Uterus (tissue), 4 donors: Measurements from ENCODE around the gene IQCK. TPM values are rescaled to one million over a fixed set of nuclear protein-coding genes. Genes with fewer than 3 reads are reported as not detected.

Source experiments
- DNase-seq, 2 donors: peaks; one replicate each; pipeline ENCODE4 v3.0.0-alpha.2; 2019 to 2020
- H3K27ac ChIP-seq, 2 donors: fragments of 200-600 bp; sonication (generic); 1 replicate in 1 of 2; 2 replicates in 1 of 2; pipeline ENCODE4 v1.5.1; 2016 to 2018
- H3K27me3 ChIP-seq, 2 donors: fragments of 200-600 bp; sonication (generic); one replicate each; pipeline ENCODE4 v1.5.1; 2018 to 2019; ENCODE audit warnings: control low read depth in 1 of 2
- H3K36me3 ChIP-seq, 2 donors: fragments of 200-600 bp; sonication (generic); one replicate each; pipeline ENCODE4 v1.5.1; 2019; ENCODE audit warnings: control low read depth in 1 of 2
- H3K4me1 ChIP-seq, 2 donors: fragments of 200-600 bp; sonication (generic); one replicate each; pipeline ENCODE4 v1.5.1; 2018 to 2019; ENCODE audit warnings: control low read depth in 1 of 2
- H3K4me3 ChIP-seq, 2 donors: fragments of 200-600 bp; sonication (generic); 1 replicate in 1 of 2; 2 replicates in 1 of 2; pipeline ENCODE4 v1.5.1; 2018 to 2019; ENCODE audit warnings: mild to moderate bottlenecking in 1 of 2
- H3K9me3 ChIP-seq, 2 donors: fragments of 200-600 bp; sonication (generic); one replicate each; pipeline ENCODE4 v1.5.1; 2019; ENCODE audit warnings: control low read depth in 1 of 2
- CTCF ChIP-seq, 4 experiments: fragments of 200-600 bp in 2 of 4; fragments of 450-650 bp in 2 of 4; sonication (generic) in 2 of 4; IDR thresholded peaks; one replicate each; pipeline ENCODE4 v1.5.1; 2016 to 2019; ENCODE audit warnings: antibody characterized with exemption in 4 of 4, mild to moderate bottlenecking in 2 of 4, moderate library complexity in 1 of 4
- POLR2A ChIP-seq, 2 donors: fragments of 450-650 bp; IDR thresholded peaks; one replicate each; pipeline ENCODE4 v1.6.1; 2016; ENCODE audit warnings: antibody characterized with exemption in 2 of 2, mild to moderate bottlenecking in 1 of 2, moderate library complexity in 1 of 2
- intact Hi-C: fragments of 100-400 bp; cut with DNase I; formaldehyde crosslinking; loops from one replicate; pipeline ENCODE4 v1.15.1; 2023; ENCODE audit warnings: low total_unique reads
- total RNA-seq, 4 donors: library from RNA; depleted of rRNA in 3 of 4; stranded (reverse); fragments of >200 nt in 3 of 4; gene quantifications; one replicate each; pipeline versions ENCODE4 v1.1.0 to v1.2.4, GENCODE V29; 2014 to 2023
- donor health status: DM: yes; HTN: yes; CAD: no.

Gene IQCK
- total RNA-seq, 4 donors from 2014 or later = 14.7 to 27.2 (median 21.1) TPM

- intact Hi-C loops = no loop called here
- no peak overlapping the region for H3K27ac ChIP-seq
- no peaks in the 10 kb centered on the region for H3K36me3 ChIP-seq
- no peak for DNase-seq
- no peak overlapping the region for H3K4me3 ChIP-seq
- no peaks in the 10 kb centered on the region for H3K9me3 ChIP-seq
- TF ChIP-seq CTCF (IDR thresholded peaks at IDR 0.05) = no peak
- TF ChIP-seq POLR2A (IDR thresholded peaks at IDR 0.05) = no peak
- H3K27me3 ChIP-seq = no peaks in the 10 kb centered on the region
- no peaks in the 10 kb centered on the region for H3K4me1 ChIP-seq
Measured at GRCh38 chr16:19709381-19710136, 8.5 kb upstream of the IQCK start.

- H3K4me3 ChIP-seq = no peak overlapping the region
- no peaks in the 10 kb centered on the region for H3K36me3 ChIP-seq
- TF ChIP-seq POLR2A (IDR thresholded peaks at IDR 0.05) (no peak), CTCF (IDR thresholded peaks at IDR 0.05) (no peak)
- no peaks in the 10 kb centered on the region for H3K4me1 ChIP-seq
- no peak for DNase-seq
- H3K27ac ChIP-seq = no peak overlapping the region
- no peaks in the 10 kb centered on the region for H3K9me3 ChIP-seq
- no peaks in the 10 kb centered on the region for H3K27me3 ChIP-seq
- intact Hi-C loops = no loop called here
Measured at GRCh38 chr16:19710191-19710908, 7.7 kb upstream of the IQCK start.

- no peaks in the 10 kb centered on the region for H3K27me3 ChIP-seq
- H3K4me1 ChIP-seq = no peaks in the 10 kb centered on the region
- no peaks in the 10 kb centered on the region for H3K36me3 ChIP-seq
- TF ChIP-seq POLR2A (IDR thresholded peaks at IDR 0.05) (no peak), CTCF (IDR thresholded peaks at IDR 0.05) (no peak)
- no peak overlapping the region for H3K4me3 ChIP-seq
- intact Hi-C loops = no loop called here
- no peaks in the 10 kb centered on the region for H3K9me3 ChIP-seq
- no peak overlapping the region for H3K27ac ChIP-seq
- no peak for DNase-seq
Measured at GRCh38 chr16:19710991-19711545, 7.0 kb upstream of the IQCK start.

- no peak for DNase-seq
- no peak for TF ChIP-seq CTCF (IDR thresholded peaks at IDR 0.05)
- no peak for TF ChIP-seq POLR2A (IDR thresholded peaks at IDR 0.05)
- Histone ChIP-seq H3K27me3 (no peaks in the 10 kb centered on the region), H3K27ac (no peak overlapping the region), H3K4me3 (no peak overlapping the region), H3K9me3 (no peaks in the 10 kb centered on the region), H3K4me1 (no peaks in the 10 kb centered on the region), H3K36me3 (no peaks in the 10 kb centered on the region)
- intact Hi-C loops = no loop called here
Measured at GRCh38 chr16:19711643-19712042, 6.4 kb upstream of the IQCK start.
